Adrenal gland (tissue), 12 donors: ENCODE results near the gene DCLK2. TPM values are rescaled to one million over a fixed set of nuclear protein-coding genes. Genes with fewer than 3 reads are reported as not detected.

Source experiments
- DNase-seq, 7 donors: peaks; one replicate each; pipeline ENCODE4 v3.0.0-alpha.2; 2019 to 2020
- H3K27ac ChIP-seq, 5 donors: fragments of 200-600 bp; sonication (generic) in 4 of 5; 1 replicate in 3 of 5; 2 replicates in 2 of 5; pipeline versions ENCODE4 v1.5.1 to v1.8.0; 2016 to 2020; ENCODE audit warnings: mild to moderate bottlenecking in 1 of 5
- H3K27me3 ChIP-seq: fragments of 200-600 bp; 2 replicates; pipeline ENCODE4 v1.8.0; 2021
- H3K36me3 ChIP-seq, 2 donors: fragments of 200-600 bp; replicated peaks in 1 of 2; 1 replicate in 1 of 2; 2 replicates in 1 of 2; pipeline versions ENCODE4 v1.5.1 to v1.8.0; 2018 to 2022
- H3K4me1 ChIP-seq, 2 donors: fragments of 200-600 bp; replicated peaks in 1 of 2; 1 replicate in 1 of 2; 2 replicates in 1 of 2; pipeline versions ENCODE4 v1.5.1 to v1.8.0; 2018 to 2021
- H3K4me3 ChIP-seq, 4 donors: fragments of 200-600 bp; sonication (generic) in 3 of 4; one replicate each; pipeline ENCODE4 v1.5.1; 2016 to 2018
- H3K9me3 ChIP-seq, 3 donors: fragments of 200-600 bp; sonication (generic) in 1 of 3; replicated peaks in 1 of 3; 1 replicate in 2 of 3; 2 replicates in 1 of 3; pipeline versions ENCODE4 v1.5.1 to v1.8.0; 2016 to 2021
- POLR2A ChIP-seq, 2 donors: fragments of 450-650 bp; IDR thresholded peaks; one replicate each; pipeline ENCODE4 v1.6.1; 2017; ENCODE audit warnings: antibody characterized with exemption in 2 of 2, mild to moderate bottlenecking in 2 of 2, moderate library complexity in 1 of 2
- WGBS, 4 donors: extraction: QIAGEN DNeasy Blood & Tissue Kit in 2 of 4; methylation state at CpG; one replicate each; pipeline versions ENCODE4 v1.1.5 to v1.1.7; 2013 to 2017; 5-methylcytosine and 5-hydroxymethylcytosine counted together
- intact Hi-C, 2 donors: fragments of 100-400 bp; cut with DNase I; formaldehyde crosslinking; loops; one replicate each; pipeline versions ENCODE4 v1.14.1 to v1.15.0; 2022 to 2023
- polyA plus RNA-seq, 3 donors: library from polyadenylated mRNA; stranded (reverse); fragments of 200-250 nt in 2 of 3; fragments of 350-450 nt in 1 of 3; fragmentation: Illumina TruSeq in 1 of 3; extraction: RNeasy Lipid Tissue Mini Kit (QIAGEN cat#74804) in 1 of 3; gene quantifications; one replicate each; pipeline ENCODE4 v1.2.3, GENCODE V29; 2013 to 2014
- total RNA-seq, 9 donors: library from RNA; depleted of rRNA in 4 of 9; stranded (reverse); fragments of >200 nt in 4 of 9; fragments of 120-200 nt in 1 of 9; fragmentation: NEBNext Ultra II Directional in 1 of 9; extraction: Animal tissue kit (Norgen Biotek cat#: 25700) in 1 of 9; gene quantifications; one replicate each; pipeline versions ENCODE4 v1.1.0 to v1.2.4, GENCODE V29; 2013 to 2023
- TF ChIP-seq, protein P1 (sequence below), 6 experiments: fragments of 450-650 bp in 4 of 6; fragments of 200-600 bp in 2 of 6; sonication (generic) in 1 of 6; IDR thresholded peaks; 1 replicate in 5 of 6; 2 replicates in 1 of 6; pipeline versions ENCODE4 v1.5.1 to v1.8.0; 2016 to 2021; ENCODE audit warnings: antibody characterized with exemption in 6 of 6, mild to moderate bottlenecking in 2 of 6, moderate library complexity in 1 of 6
- donor health status: healthy with polysubstance abuse.
- donor health status: Bipolar disorder and iron deficiency.
- donor health status: DM: yes; HTN: yes; CAD: no.
- donor health status: DM: no; HTN: no; CAD: no.
- donor health status: DM: no; HTN: no; CAD: no.
- donor health status: DM: yes; HTN: yes; CAD: no.

Gene DCLK2
- total and polyA plus RNA-seq, 12 donors, result 2.9 to 11.4 (median 6.3) TPM

GRCh38 chr4:150164956-150165629 lies 86.8 kb downstream of the DCLK2 start:
- H3K36me3 ChIP-seq, result no peaks in the 10 kb centered on the region
- peaks cover 8 to 10% of the 10 kb centered on the region in 2 donors for H3K4me1 ChIP-seq
- 92 to 96% (median 93%) methylated on average over 3 of the region's 3 CpGs for WGBS, 4 donors
- DNase-seq, result no peak
- intact Hi-C loops, result no loop called here
- TF ChIP-seq POLR2A (IDR thresholded peaks at IDR 0.05), result no peak
- TF ChIP-seq, protein P1, sequence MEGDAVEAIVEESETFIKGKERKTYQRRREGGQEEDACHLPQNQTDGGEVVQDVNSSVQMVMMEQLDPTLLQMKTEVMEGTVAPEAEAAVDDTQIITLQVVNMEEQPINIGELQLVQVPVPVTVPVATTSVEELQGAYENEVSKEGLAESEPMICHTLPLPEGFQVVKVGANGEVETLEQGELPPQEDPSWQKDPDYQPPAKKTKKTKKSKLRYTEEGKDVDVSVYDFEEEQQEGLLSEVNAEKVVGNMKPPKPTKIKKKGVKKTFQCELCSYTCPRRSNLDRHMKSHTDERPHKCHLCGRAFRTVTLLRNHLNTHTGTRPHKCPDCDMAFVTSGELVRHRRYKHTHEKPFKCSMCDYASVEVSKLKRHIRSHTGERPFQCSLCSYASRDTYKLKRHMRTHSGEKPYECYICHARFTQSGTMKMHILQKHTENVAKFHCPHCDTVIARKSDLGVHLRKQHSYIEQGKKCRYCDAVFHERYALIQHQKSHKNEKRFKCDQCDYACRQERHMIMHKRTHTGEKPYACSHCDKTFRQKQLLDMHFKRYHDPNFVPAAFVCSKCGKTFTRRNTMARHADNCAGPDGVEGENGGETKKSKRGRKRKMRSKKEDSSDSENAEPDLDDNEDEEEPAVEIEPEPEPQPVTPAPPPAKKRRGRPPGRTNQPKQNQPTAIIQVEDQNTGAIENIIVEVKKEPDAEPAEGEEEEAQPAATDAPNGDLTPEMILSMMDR (IDR thresholded peaks at IDR 0.05), result no peak
- no peak overlapping the region for H3K4me3 ChIP-seq
- no peak overlapping the region for H3K27ac ChIP-seq
- H3K27me3 ChIP-seq, result no peaks in the 10 kb centered on the region
- no peaks in the 10 kb centered on the region for H3K9me3 ChIP-seq

DNA sequence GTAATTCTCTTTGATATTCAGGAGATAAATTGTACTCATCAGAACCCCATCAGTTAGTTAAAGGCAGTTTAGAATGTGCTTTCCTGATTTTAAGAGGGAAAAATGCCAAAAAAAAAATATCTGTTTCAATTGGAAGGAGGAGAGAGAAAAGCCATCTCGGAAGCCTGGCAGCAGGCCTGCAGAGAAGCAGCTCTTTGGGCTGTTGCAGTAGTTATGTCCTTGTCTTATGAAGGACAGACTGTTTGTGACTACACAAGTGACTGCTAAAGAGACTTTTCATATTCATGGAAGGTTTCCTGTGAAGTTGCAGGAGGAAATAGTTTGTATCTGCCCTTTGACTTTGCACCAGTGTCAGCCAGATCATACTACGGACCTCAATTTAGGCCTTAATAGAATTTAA lies 88.8 kb downstream of the DCLK2 start:
- Histone ChIP-seq H3K4me1 (peaks cover 8 to 10% of the 10 kb centered on the region in 2 donors), H3K9me3 (no peaks in the 10 kb centered on the region), H3K27me3 (no peaks in the 10 kb centered on the region), H3K4me3 (no peak overlapping the region), H3K27ac (peak overlapping the region in 1 of 5 donors; percentile 31), H3K36me3 (no peaks in the 10 kb centered on the region)
- TF ChIP-seq, protein P1 (IDR thresholded peaks at IDR 0.05), result no peak
- no peak for TF ChIP-seq POLR2A (IDR thresholded peaks at IDR 0.05)
- intact Hi-C loops, result no loop called here
- peak in 5 of 7 donors; percentile 35 to 67 (median 63) for DNase-seq
- 18 to 26% (median 25%) methylated on average over 2 of the region's 2 CpGs for WGBS, 4 donors

DNA sequence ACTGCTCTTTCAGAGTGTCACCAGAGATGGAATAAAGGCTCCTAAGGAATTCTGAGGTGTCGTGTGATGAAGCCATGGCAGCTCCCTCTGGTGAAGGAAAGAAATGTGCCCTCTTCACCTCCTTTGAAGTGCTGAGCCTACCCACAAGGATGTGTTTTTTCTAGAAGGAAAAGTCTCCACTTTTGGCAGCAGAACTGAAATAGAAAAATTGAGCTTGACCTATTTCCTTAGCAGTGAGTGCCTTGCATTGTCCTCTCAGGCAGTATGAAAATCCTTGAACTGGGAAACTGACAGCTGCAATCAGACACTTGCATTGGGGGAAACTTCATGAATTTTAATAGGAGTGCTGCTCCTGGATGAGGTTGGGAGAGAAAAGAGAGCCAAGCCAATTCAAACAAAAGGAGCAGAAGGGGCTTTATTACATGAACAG lies 95.2 kb downstream of the DCLK2 start:
- no peak for DNase-seq
- intact Hi-C loops, result no loop called here
- H3K4me1 ChIP-seq, result peaks cover 4 to 11% of the 10 kb centered on the region in 2 donors
- H3K4me3 ChIP-seq, result no peak overlapping the region
- peak overlapping the region in 2 of 5 donors; percentile 9 to 74 for H3K27ac ChIP-seq
- 25 to 50% (median 44%) methylated on average over 1 of the region's 1 CpG for WGBS, 4 donors
- TF ChIP-seq, protein P1 (IDR thresholded peaks at IDR 0.05), result no peak
- no peak for TF ChIP-seq POLR2A (IDR thresholded peaks at IDR 0.05)
- no peaks in the 10 kb centered on the region for H3K9me3 ChIP-seq
- no peaks in the 10 kb centered on the region for H3K27me3 ChIP-seq
- H3K36me3 ChIP-seq, result no peaks in the 10 kb centered on the region

DNA sequence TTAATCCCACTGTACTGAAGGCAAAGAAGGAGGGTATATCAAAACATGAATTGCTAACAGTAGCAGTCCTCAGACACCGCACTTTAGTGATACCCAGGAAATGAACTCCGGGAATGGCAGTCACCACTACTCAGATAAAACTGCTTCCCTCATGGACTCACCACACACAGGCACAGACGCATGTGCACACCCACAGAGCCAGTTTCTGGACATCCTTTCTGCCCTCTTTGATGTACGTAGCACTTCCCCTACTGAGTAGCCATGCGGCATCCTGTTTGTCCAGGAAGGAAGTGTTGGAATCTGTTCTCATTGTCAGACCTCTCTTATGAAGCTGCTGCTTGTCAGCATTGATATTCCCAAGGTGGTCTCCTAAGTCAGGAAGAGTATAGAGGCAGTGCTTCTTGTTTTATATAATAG lies 95.7 kb downstream of the DCLK2 start:
- H3K36me3 ChIP-seq, result no peaks in the 10 kb centered on the region
- TF ChIP-seq, protein P1 (IDR thresholded peaks at IDR 0.05), result no peak
- no peak for TF ChIP-seq POLR2A (IDR thresholded peaks at IDR 0.05)
- WGBS, 4 donors, result 64 to 73% (median 69%) methylated on average over 3 to 5 of the region's 5 CpGs
- no peak overlapping the region for H3K4me3 ChIP-seq
- intact Hi-C loops, result no loop called here
- H3K27me3 ChIP-seq, result no peaks in the 10 kb centered on the region
- DNase-seq, result peak in 6 of 7 donors; percentile 23 to 71 (median 36)
- H3K27ac ChIP-seq, result peak overlapping the region in 2 of 5 donors; percentile 9 to 74
- H3K9me3 ChIP-seq, result no peaks in the 10 kb centered on the region
- peaks cover 4 to 11% of the 10 kb centered on the region in 2 donors for H3K4me1 ChIP-seq
